ENCODE data around the gene SESN2. TPM values are rescaled to one million over a fixed set of nuclear protein-coding genes. Genes with fewer than 3 reads are reported as not detected.

Gene SESN2
- total RNA-seq, 2 experiments from 2014 or later, result 23.4 to 24.1 TPM

GRCh38 chr1:28291711-28292110, 32.4 kb downstream of the SESN2 start:
- ChIA-PET CTCF (no interaction called here), POLR2A (no interaction called here)
- Mint-ChIP-seq H3K27me3 (no peaks in the 10 kb centered on the region), H3K27ac (no peak overlapping the region), H3K36me3 (no peaks in the 10 kb centered on the region), H3K4me3 (no peak overlapping the region), H3K4me1 (ENCODE audit: low read depth) (no peaks in the 10 kb centered on the region), H3K9me3 (no peaks in the 10 kb centered on the region)
- no peak for DNase-seq
- intact Hi-C loops (cut with micrococcal nuclease), result no loop called here

GRCh38 chr1:28295936-28296335, 36.6 kb downstream of the SESN2 start:
- Mint-ChIP-seq H3K27ac (no peak overlapping the region), H3K27me3 (no peaks in the 10 kb centered on the region), H3K36me3 (no peaks in the 10 kb centered on the region), H3K4me3 (no peak overlapping the region), H3K9me3 (no peaks in the 10 kb centered on the region), H3K4me1 (ENCODE audit: low read depth) (peaks cover 3% of the 10 kb centered on the region)
- intact Hi-C loops (cut with micrococcal nuclease), result no loop called here
- no peak for DNase-seq
- POLR2A ChIA-PET, result no interaction called here
- CTCF ChIA-PET, result interaction anchor here (0.9 to 1.4 kb wide), 3 partner anchors 48 to 204 kb away, joined by 3 read pairs; no protein-coding TSS in a partner anchor

GRCh38 chr1:28296401-28297261, 37.3 kb downstream of the SESN2 start:
- Mint-ChIP-seq H3K9me3 (no peaks in the 10 kb centered on the region), H3K27ac (no peak overlapping the region), H3K27me3 (no peaks in the 10 kb centered on the region), H3K4me1 (ENCODE audit: low read depth) (peaks cover 3% of the 10 kb centered on the region), H3K36me3 (no peaks in the 10 kb centered on the region), H3K4me3 (no peak overlapping the region)
- ChIA-PET POLR2A (no interaction called here), CTCF (interaction anchor here (0.9 to 1.4 kb wide), 2 partner anchors 49 to 205 kb away, joined by 3 read pairs; no protein-coding TSS in a partner anchor)
- intact Hi-C loops (cut with micrococcal nuclease), result no loop called here
- DNase-seq, result no peak

- Mint-ChIP-seq H3K4me3 (no peak overlapping the region), H3K36me3 (no peaks in the 10 kb centered on the region), H3K4me1 (ENCODE audit: low read depth) (peaks cover 3% of the 10 kb centered on the region), H3K9me3 (no peaks in the 10 kb centered on the region), H3K27me3 (no peaks in the 10 kb centered on the region), H3K27ac (no peak overlapping the region)
- POLR2A ChIA-PET, result no interaction called here
- peak; percentile 42 for DNase-seq
- intact Hi-C loops (cut with micrococcal nuclease), result no loop called here
- CTCF ChIA-PET, result interaction anchor here (0.7 kb wide), 1 partner anchor 37 kb away, joined by 3 read pairs; no protein-coding TSS in a partner anchor
These were observed 38.5 kb downstream of the SESN2 start for GRCh38 chr1:28297826-28298225.

GRCh38 chr1:28298438-28298837, 39.1 kb downstream of the SESN2 start:
- no peak overlapping the region for H3K4me3 Mint-ChIP-seq
- intact Hi-C loops (cut with micrococcal nuclease), result no loop called here
- no peaks in the 10 kb centered on the region for H3K9me3 Mint-ChIP-seq
- peaks cover 3% of the 10 kb centered on the region for H3K4me1 Mint-ChIP-seq (ENCODE audit: low read depth)
- H3K36me3 Mint-ChIP-seq, result no peaks in the 10 kb centered on the region
- ChIA-PET POLR2A (interaction anchor here (0.6 kb wide), 1 partner anchor 163 kb away, joined by 3 read pairs; no protein-coding TSS in a partner anchor), CTCF (interaction anchor here (0.7 kb wide), 1 partner anchor 38 kb away, joined by 3 read pairs; no protein-coding TSS in a partner anchor)
- H3K27ac Mint-ChIP-seq, result no peak overlapping the region
- H3K27me3 Mint-ChIP-seq, result no peaks in the 10 kb centered on the region
- DNase-seq, result no peak

GRCh38 chr1:28301368-28302174, 42.3 kb downstream of the SESN2 start:
- no peak for DNase-seq
- ChIA-PET POLR2A (no interaction called here), CTCF (no interaction called here)
- H3K4me1 Mint-ChIP-seq (ENCODE audit: low read depth), result peaks cover 3% of the 10 kb centered on the region
- no peak overlapping the region for H3K4me3 Mint-ChIP-seq
- no peaks in the 10 kb centered on the region for H3K27me3 Mint-ChIP-seq
- H3K9me3 Mint-ChIP-seq, result no peaks in the 10 kb centered on the region
- H3K36me3 Mint-ChIP-seq, result no peaks in the 10 kb centered on the region
- no peak overlapping the region for H3K27ac Mint-ChIP-seq
- intact Hi-C loops (cut with micrococcal nuclease), result no loop called here

GRCh38 chr1:28302247-28302646, 42.9 kb downstream of the SESN2 start:
- no peaks in the 10 kb centered on the region for H3K27me3 Mint-ChIP-seq
- intact Hi-C loops (cut with micrococcal nuclease), result no loop called here
- POLR2A ChIA-PET, result no interaction called here
- DNase-seq, result no peak
- no peak overlapping the region for H3K4me3 Mint-ChIP-seq
- H3K27ac Mint-ChIP-seq, result no peak overlapping the region
- no peaks in the 10 kb centered on the region for H3K36me3 Mint-ChIP-seq
- no peaks in the 10 kb centered on the region for H3K9me3 Mint-ChIP-seq
- CTCF ChIA-PET, result no interaction called here
- peaks cover 3% of the 10 kb centered on the region for H3K4me1 Mint-ChIP-seq (ENCODE audit: low read depth)

GRCh38 chr1:28306301-28306949, 47.1 kb downstream of the SESN2 start:
- ChIA-PET POLR2A (interaction anchor here (0.6 kb wide), 1 partner anchor 455 kb away, joined by 4 read pairs; no protein-coding TSS in a partner anchor), CTCF (no interaction called here)
- Mint-ChIP-seq H3K27ac (no peak overlapping the region), H3K27me3 (no peaks in the 10 kb centered on the region), H3K36me3 (no peaks in the 10 kb centered on the region), H3K4me1 (ENCODE audit: low read depth) (no peaks in the 10 kb centered on the region), H3K4me3 (no peak overlapping the region), H3K9me3 (no peaks in the 10 kb centered on the region)
- intact Hi-C loops (cut with micrococcal nuclease), result no loop called here
- no peak for DNase-seq

GRCh38 chr1:28308750-28309149, 49.4 kb downstream of the SESN2 start:
- DNase-seq, result no peak
- intact Hi-C loops (cut with micrococcal nuclease), result no loop called here

GRCh38 chr1:28309702-28310101, 50.4 kb downstream of the SESN2 start:
- intact Hi-C loops (cut with micrococcal nuclease), result no loop called here
- no peak overlapping the region for H3K4me3 Mint-ChIP-seq
- POLR2A ChIA-PET, result no interaction called here

More at GRCh38 chr1:28308750-28309149, 49.4 kb downstream of the SESN2 start:
- ChIA-PET CTCF (no interaction called here), POLR2A (no interaction called here)
- Mint-ChIP-seq H3K27ac (no peak overlapping the region), H3K4me3 (no peak overlapping the region), H3K36me3 (no peaks in the 10 kb centered on the region), H3K27me3 (no peaks in the 10 kb centered on the region), H3K9me3 (no peaks in the 10 kb centered on the region), H3K4me1 (ENCODE audit: low read depth) (no peaks in the 10 kb centered on the region)

GRCh38 chr1:28313702-28314546, 54.6 kb downstream of the SESN2 start:
- CTCF ChIA-PET, result interaction anchor here (0.6 to 2.0 kb wide), 3 partner anchors 15 to 541 kb away, joined by 3 to 6 read pairs (median 4); partner anchors contain the start of gene MED18
- no peak overlapping the region for H3K27ac Mint-ChIP-seq
- POLR2A ChIA-PET, result no interaction called here
- intact Hi-C loops (cut with micrococcal nuclease), result no loop called here
- no peak for DNase-seq
- no peak overlapping the region for H3K4me3 Mint-ChIP-seq
- H3K9me3 Mint-ChIP-seq, result no peaks in the 10 kb centered on the region
- no peaks in the 10 kb centered on the region for H3K36me3 Mint-ChIP-seq
- H3K4me1 Mint-ChIP-seq (ENCODE audit: low read depth), result no peaks in the 10 kb centered on the region
- H3K27me3 Mint-ChIP-seq, result no peaks in the 10 kb centered on the region

More at GRCh38 chr1:28309702-28310101, 50.4 kb downstream of the SESN2 start:
- Mint-ChIP-seq H3K9me3 (no peaks in the 10 kb centered on the region), H3K4me1 (ENCODE audit: low read depth) (no peaks in the 10 kb centered on the region), H3K27ac (no peak overlapping the region), H3K36me3 (no peaks in the 10 kb centered on the region), H3K27me3 (no peaks in the 10 kb centered on the region)
- CTCF ChIA-PET, result no interaction called here
- no peak for DNase-seq
